Stimulated activated CD8-positive, alpha-beta memory T cell treated with anti-CD3 and anti-CD28 coated beads, Interleukin-15, amount 100 ng/mL, for 48 hours (primary cell): ENCODE measurements around the gene CCDC40.
"Not testable (repeated sequence)": the region's sequence is repeated elsewhere in the genome, so short reads cannot be mapped to it uniquely, and the experiment has no call there.

Source experiments
- DNase-seq, 2 donors: peaks; one replicate each; pipeline ENCODE4 v3.0.0-alpha.2; 2020; ENCODE audit warnings: low read depth in 2 of 2

Gene CCDC40

GRCh38 chr17:80045703-80046102 lies 9.3 kb downstream of the CCDC40 start:
- DNase-seq = no peak

DNA sequence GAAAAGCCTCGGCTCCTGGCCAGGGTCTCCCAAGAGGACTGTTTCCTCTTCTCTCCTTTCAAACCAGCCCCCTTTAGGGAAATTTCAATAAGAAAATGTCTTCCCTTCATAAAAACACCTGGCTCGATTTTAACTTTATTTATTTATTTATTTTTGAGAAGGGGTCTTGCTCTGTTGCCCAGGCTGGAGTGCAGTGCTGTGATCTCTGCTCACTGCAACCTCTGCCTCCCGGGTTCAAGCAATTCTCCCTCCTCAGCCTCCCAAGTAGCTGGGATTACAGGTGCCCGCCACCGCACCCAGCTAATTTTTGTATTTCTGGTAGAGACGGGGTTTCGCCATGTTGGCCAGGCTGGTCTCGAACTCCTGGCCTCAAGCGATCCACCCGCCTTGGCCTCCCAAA lies 10.3 kb downstream of the CCDC40 start:
- not testable (repeated sequence) for DNase-seq

GRCh38 chr17:80047176-80047575 lies 10.7 kb downstream of the CCDC40 start:
- no peak for DNase-seq

- no peak for DNase-seq
These were observed 13.5 kb downstream of the CCDC40 start for GRCh38 chr17:80049986-80050385.

GRCh38 chr17:80050706-80051105 lies 14.3 kb downstream of the CCDC40 start:
- no peak for DNase-seq

GRCh38 chr17:80051681-80052080 lies 15.2 kb downstream of the CCDC40 start:
- DNase-seq = no peak

DNA sequence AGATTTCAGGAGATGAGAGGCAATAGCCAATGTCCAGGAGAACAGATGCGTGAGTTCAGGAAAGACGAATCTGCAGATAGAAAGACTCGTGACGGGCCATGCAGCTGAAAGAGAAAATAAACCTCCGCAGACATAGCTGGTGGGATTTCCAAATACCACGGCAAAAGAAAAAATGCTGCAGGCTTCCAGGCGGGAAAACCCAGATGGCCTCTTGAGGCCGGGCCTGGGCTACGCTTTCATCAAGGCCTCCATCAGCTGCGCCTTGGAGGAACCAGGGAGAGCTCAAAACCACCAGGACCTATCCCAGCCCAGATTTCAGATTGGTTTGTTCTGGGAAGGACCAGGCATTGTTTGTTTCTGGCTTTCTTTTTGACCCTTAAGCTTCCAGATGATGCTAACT lies 16.7 kb downstream of the CCDC40 start:
- no peak for DNase-seq

DNA sequence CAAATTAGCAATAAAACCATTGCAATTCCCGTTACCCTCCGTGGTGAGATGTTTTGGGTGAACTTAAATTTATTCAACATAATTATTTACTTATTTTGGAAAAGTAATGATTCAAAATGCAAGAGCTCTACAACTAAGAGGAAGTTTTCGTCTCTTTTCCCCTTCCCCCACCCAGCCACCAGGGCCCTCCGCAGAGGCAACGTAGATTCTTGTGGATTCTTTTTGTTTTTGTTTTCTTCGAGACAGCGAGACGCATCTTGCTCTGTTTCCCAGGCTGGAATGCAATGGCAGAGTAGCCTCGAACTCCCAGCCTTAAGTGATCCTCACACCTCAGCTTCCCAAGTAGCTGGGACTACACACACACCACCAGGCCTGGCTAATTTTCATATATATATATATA lies 19.2 kb downstream of the CCDC40 start:
- no peak for DNase-seq

- DNase-seq = no peak
These were observed 22.0 kb downstream of the CCDC40 start for GRCh38 chr17:80058311-80058955.

GRCh38 chr17:80060644-80061043 lies 24.2 kb downstream of the CCDC40 start:
- no peak for DNase-seq

- DNase-seq = no peak
These were observed 25.0 kb downstream of the CCDC40 start for GRCh38 chr17:80061421-80061820.

DNA sequence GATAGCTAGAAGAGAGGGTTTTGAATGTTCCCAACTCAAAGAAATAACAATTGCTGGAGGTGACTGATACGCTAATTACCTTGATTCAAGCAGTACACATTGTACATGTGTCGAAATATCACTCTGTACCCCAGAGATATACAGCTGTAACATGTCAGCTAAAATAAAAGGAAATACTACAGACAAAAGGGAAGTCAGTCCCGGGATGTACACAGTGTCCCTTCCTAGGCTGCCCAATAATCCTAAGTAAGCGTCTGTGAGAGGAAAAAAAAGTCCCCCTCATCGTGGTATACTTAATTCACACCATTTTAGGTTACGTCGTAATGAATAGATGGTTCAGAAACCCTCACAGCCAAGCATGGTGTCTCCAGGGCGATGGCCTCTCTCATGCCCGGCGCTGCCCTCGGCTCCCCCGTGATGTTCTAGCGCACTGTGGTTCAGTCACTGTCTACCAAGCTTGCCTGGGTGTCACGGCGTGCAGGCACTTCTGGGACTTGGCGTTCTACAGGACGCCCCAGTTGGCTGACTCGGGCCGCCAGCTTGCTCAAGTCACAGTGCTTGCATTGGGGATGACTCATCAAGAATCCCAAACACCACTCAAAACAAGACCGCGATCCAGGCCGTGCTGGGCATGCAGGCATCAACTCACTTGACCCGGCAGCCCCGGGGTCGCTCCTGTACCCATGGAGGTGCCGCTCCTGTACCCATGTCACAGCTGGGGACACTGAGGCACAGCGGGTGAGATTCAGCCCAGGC lies 27.6 kb downstream of the CCDC40 start:
- DNase-seq = no peak

DNA sequence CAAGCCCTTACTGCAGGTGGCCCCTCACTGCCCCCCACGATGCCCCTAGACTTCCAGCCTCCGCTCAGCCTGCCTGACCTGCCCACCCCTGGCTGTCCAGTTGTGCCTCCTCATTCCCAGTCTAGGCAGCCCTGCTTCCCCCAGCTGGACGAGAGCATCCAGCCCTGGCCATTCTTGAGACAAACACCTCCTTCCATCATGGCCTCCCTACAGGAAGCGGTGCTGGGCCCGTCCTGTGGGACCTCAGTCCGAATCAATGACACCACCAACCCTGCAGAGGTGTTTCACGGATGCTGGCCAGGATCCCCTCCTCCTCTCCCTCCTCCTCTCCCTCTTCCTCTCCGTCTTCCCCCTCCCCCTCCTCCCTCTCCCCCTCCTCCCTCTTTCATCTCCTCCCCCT lies 28.3 kb downstream of the CCDC40 start:
- DNase-seq = no peak

GRCh38 chr17:80065478-80066170 lies 29.2 kb downstream of the CCDC40 start:
- DNase-seq = no peak

- DNase-seq = no peak
These were observed 31.0 kb downstream of the CCDC40 start for GRCh38 chr17:80067393-80067986.

- DNase-seq = no peak
These were observed 32.1 kb downstream of the CCDC40 start for GRCh38 chr17:80068301-80069222.

- no peak for DNase-seq
These were observed 34.1 kb downstream of the CCDC40 start for GRCh38 chr17:80070375-80071115.

DNA sequence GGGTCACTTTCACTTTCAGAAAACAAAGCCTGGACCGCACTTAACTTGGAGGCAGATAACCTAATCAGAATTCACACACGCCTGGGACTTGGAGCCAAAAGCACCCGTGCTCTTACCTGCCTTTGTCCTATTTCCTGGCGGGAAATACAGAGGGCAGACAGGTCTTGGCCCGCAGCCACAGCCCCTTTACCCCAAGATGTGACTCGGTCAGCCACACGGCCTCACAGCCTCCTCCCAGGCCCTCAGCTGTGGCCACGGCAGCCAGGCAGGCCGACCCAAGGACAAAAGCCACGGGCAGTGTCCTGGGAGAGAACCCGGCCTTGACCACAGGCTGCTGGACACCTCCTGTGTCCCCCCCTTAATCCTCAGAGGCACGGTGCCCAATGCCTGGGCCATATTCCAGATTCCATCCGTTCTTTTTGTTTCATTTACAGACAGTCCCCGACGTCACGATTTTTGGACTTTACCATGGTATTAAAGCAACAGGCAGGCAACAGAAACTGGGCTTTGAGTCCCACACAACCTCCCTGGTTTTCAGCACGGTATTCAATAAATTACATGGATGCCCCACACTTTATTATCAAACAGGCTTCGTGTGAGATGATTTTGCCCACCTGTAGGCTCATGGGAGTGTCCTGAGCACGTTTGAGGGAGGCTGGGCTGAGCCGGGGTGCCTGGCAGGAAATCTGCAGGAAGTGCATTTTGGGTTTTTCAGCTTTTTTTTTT lies 34.8 kb downstream of the CCDC40 start:
- DNase-seq = no peak

- no peak for DNase-seq
These were observed 36.0 kb downstream of the CCDC40 start for GRCh38 chr17:80072410-80072809.

GRCh38 chr17:80080081-80080480 lies 43.6 kb downstream of the CCDC40 start:
- DNase-seq = no peak
